Measurements from ENCODE around the gene RPL10. TPM values are rescaled to one million over a fixed set of nuclear protein-coding genes. Genes with fewer than 3 reads are reported as not detected.
"Not testable (repeated sequence)": the region's sequence is repeated elsewhere in the genome, so short reads cannot be mapped to it uniquely, and the experiment has no call there.

The RPL10 gene
- total and polyA plus RNA-seq, 7 experiments from 2014 or later: 2,926 to 7,439 (median 5,067) TPM

DNA sequence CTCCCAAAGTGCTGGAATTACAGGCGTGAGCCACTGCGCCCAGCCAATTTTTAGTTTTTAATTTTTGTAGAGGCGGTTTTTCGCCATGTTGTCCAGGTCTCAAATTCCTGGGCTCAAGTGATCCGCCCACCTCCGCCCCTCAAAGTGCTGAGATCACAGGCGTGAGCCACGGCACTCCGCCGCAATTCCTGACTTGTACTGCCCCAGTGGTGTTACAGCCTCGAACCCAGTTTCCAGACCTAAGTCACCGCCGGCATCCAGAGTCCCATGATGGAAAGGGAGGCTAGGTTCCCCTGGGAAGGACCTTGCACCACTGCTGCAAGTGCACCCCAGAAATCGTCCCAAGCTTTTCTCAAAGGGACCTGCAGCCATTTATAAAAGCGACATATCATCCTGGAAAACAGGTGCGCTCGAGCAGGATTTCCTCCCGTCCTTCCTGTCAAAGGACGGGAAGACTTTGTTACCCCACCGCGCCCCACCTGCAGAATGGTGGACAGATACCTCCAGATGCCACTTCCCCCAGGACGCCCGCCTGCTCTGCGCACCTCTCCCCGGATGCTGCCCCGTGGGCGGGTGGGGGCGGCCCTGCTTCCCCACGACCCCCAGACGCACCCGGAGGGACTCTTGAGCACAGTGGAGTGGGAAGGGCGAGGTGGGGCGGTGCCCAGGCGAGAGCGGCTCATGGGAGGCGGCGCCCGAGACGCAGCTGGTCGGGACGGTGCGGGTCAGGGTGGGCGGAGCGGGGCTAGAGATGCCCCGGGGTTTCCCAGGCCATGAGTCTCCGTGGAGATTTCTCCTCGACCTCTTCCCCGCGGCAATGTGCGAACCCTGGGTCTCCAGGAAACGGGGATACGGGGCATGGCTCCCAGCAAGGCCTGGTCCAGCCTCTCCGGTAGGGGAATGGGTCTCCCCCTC lies 947 bp upstream of the RPL10 start:
- peak overlapping the region; percentile 93 to 100 (median 98) for H3K4me3 Mint-ChIP-seq
- ChIA-PET CTCF (interaction anchor here (1.2 kb wide), 1 partner anchor 24 kb away, joined by 3 read pairs; no protein-coding TSS in a partner anchor), POLR2A (interaction anchor here (0.6 to 6.8 kb wide), 28 partner anchors 14 to 426 kb away, joined by 3 to 77 read pairs (median 6); partner anchors contain the start of genes ATP6AP1, DKC1, DNASE1L1 and EMD)
- peaks cover 6 to 22% (median 14%) of the 10 kb centered on the region in 7 donors for H3K4me1 Mint-ChIP-seq
- Histone ChIP-seq H3K4me1 (ENCODE audit: control insufficient read depth in 2 of 2, insufficient read depth in 2 of 2, low read length in 2 of 2) (peaks cover 10 to 14% of the 10 kb centered on the region in 2 donors), H3K9me3 (ENCODE audit: control insufficient read depth in 2 of 3, low read length in 3 of 3) (no peaks in the 10 kb centered on the region), H3K27ac (ENCODE audit: low read depth, low read length) (peak overlapping the region; percentile 97), H3K36me3 (ENCODE audit: control insufficient read depth in 2 of 3, insufficient read depth in 3 of 3, low read length in 3 of 3) (peaks cover 7 to 23% (median 11%) of the 10 kb centered on the region in 3 experiments), H3K27me3 (ENCODE audit: control insufficient read depth in 2 of 2, insufficient read depth in 2 of 2, low read length in 2 of 2) (no peaks in the 10 kb centered on the region), H3K4me3 (ENCODE audit: low read length) (peak overlapping the region; percentile 95)
- peaks cover 0 to 11% (median 0%) of the 10 kb centered on the region in 11 donors for H3K9me3 Mint-ChIP-seq
- DNase-seq (peak in 3 of 9 donors; percentile 19 to 76 (median 20)), ATAC-seq (peak; percentile 53)
- H3K36me3 Mint-ChIP-seq: peaks cover 3 to 20% (median 16%) of the 10 kb centered on the region in 5 donors
- peak overlapping the region in 8 of 9 donors; percentile 97 to 100 (median 100) for H3K27ac Mint-ChIP-seq
- intact Hi-C loops (cut with micrococcal nuclease): loop anchor here (5.0 to 10.0 kb wide), 5 partner anchors 40 to 628 kb away; partner anchors contain the start of genes F8 (in 1 of the 2), FUNDC2 (in 1 of the 2), GDI1 (in 1 of the 2) and HCFC1 (in 1 of the 2)
- peaks cover 0 to 5% (median 0%) of the 10 kb centered on the region in 5 donors for H3K27me3 Mint-ChIP-seq

DNA sequence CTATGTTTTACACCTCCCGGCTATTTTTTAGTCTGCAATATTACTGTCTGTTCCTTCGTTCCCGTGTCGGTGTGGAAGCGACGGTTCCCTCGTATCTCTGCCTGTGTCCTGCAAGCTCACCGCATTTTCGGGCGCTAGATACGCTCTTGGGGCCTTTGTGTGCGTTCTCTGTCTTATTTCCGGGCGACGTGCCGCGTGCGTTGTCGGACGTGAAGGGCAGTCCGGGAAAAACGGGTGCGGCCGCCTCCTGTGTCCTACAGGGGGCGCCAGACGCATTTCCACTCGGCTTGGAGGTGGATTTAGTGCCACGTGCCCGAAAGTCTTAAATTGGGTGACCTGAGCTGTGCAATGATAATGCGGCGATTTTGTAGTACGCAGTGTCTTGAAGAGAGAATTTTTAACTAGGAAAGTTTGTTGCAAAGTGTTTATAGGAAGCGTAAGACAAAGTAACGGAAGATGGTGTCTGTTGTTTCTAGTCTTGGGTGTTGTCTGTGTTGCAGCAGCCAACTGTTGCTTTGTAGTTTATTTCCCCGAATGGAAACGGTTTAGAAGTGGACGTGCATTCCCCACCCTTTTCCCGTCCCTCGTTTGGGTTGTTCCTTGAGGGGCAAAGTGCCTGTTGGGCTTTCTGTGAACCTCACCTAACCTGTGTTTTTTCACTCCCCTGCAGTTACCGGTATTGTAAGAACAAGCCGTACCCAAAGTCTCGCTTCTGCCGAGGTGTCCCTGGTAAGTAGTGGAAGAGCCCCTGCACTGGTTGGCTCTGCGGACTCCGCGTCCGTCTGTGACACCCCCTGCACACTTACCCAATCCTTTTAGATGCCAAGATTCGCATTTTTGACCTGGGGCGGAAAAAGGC lies 720 bp downstream of the RPL10 start:
- Mint-ChIP-seq H3K4me3 (peak overlapping the region; percentile 93 to 100 (median 98)), H3K4me1 (peaks cover 6 to 22% (median 14%) of the 10 kb centered on the region in 7 donors), H3K27ac (peak overlapping the region; percentile 97 to 100 (median 99)), H3K9me3 (peaks cover 0 to 11% (median 0%) of the 10 kb centered on the region in 11 donors), H3K27me3 (peaks cover 0 to 5% (median 0%) of the 10 kb centered on the region in 5 donors), H3K36me3 (peaks cover 3 to 20% (median 16%) of the 10 kb centered on the region in 5 donors)
- H3K9me3 ChIP-seq (ENCODE audit: control insufficient read depth in 2 of 3, low read length in 3 of 3): no peaks in the 10 kb centered on the region
- CTCF ChIA-PET: interaction anchor here (1.2 to 1.8 kb wide), 3 partner anchors 25 to 137 kb away, joined by 3 to 4 read pairs (median 4); partner anchors contain the start of gene SLC10A3
- ATAC-seq (peak; percentile 70), DNase-seq (peak; percentile 58 to 87 (median 79))
- H3K36me3 ChIP-seq (ENCODE audit: control insufficient read depth in 2 of 3, insufficient read depth in 3 of 3, low read length in 3 of 3): peaks cover 7 to 23% (median 11%) of the 10 kb centered on the region in 3 experiments
- POLR2A ChIA-PET: interaction anchor here (0.5 to 6.8 kb wide), 36 partner anchors 8 to 428 kb away, joined by 3 to 77 read pairs (median 6); partner anchors contain the start of genes ATP6AP1, DNASE1L1, EMD and FAM3A
- intact Hi-C loops (cut with micrococcal nuclease): loop anchor here (1.0 to 10.0 kb wide), 7 partner anchors 12 to 626 kb away; partner anchors contain the start of genes F8 (in 1 of the 2), FUNDC2 (in 1 of the 2), GDI1 (in 1 of the 2) and HCFC1 (in 1 of the 2)
- peak overlapping the region; percentile 95 for H3K4me3 ChIP-seq (ENCODE audit: low read length)
- no peaks in the 10 kb centered on the region for H3K27me3 ChIP-seq (ENCODE audit: control insufficient read depth in 2 of 2, insufficient read depth in 2 of 2, low read length in 2 of 2)
- peaks cover 10 to 14% of the 10 kb centered on the region in 2 donors for H3K4me1 ChIP-seq (ENCODE audit: control insufficient read depth in 2 of 2, insufficient read depth in 2 of 2, low read length in 2 of 2)
- peak overlapping the region; percentile 97 for H3K27ac ChIP-seq (ENCODE audit: low read depth, low read length)

DNA sequence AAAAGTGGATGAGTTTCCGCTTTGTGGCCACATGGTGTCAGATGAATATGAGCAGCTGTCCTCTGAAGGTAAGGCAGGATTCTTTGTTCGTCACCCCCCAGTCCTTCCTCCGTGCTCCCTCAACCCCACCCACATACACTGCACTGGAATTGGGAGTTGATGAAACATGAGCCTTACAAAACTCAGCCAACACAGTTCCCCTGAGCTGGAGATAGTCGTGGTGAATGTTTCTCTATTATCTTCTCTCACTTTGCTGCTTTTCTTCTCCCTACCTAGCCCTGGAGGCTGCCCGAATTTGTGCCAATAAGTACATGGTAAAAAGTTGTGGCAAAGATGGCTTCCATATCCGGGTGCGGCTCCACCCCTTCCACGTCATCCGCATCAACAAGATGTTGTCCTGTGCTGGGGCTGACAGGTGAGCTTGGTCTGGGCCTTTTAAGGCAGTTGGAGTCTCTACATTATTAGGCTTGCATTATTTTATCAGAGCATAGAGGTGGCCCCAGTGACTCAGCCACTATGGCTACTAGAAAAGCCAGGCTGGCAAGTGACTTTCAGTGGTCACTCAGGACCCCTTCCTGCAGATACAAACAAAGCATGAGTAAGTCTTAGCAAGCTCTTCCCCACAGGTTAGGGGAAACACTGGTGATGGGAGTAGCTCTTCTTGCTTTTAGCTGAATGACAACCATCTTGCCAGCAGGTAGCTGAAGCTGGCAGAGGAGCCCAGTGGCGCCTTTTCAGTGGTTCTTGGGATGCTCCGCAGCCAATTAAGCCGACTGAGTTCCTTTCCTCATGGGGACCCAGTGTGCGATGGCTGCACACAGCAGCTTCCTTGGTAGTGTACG lies 1.6 kb downstream of the RPL10 start:
- peaks cover 0 to 5% (median 0%) of the 10 kb centered on the region in 5 donors for H3K27me3 Mint-ChIP-seq
- H3K27ac Mint-ChIP-seq: peak overlapping the region; percentile 97 to 100 (median 99)
- H3K9me3 ChIP-seq (ENCODE audit: control insufficient read depth in 2 of 3, low read length in 3 of 3): no peaks in the 10 kb centered on the region
- H3K36me3 ChIP-seq (ENCODE audit: control insufficient read depth in 2 of 3, insufficient read depth in 3 of 3, low read length in 3 of 3): peaks cover 7 to 23% (median 11%) of the 10 kb centered on the region in 3 experiments
- H3K4me3 Mint-ChIP-seq: peak overlapping the region; percentile 93 to 100 (median 98)
- H3K36me3 Mint-ChIP-seq: peaks cover 3 to 20% (median 16%) of the 10 kb centered on the region in 5 donors
- CTCF ChIA-PET: interaction anchor here (1.8 kb wide), 1 partner anchor 136 kb away, joined by 4 read pairs; no protein-coding TSS in a partner anchor
- DNase-seq (peak in 5 of 9 donors; percentile 16 to 48 (median 40)), ATAC-seq (no peak)
- H3K4me1 ChIP-seq (ENCODE audit: control insufficient read depth in 2 of 2, insufficient read depth in 2 of 2, low read length in 2 of 2): peaks cover 10 to 14% of the 10 kb centered on the region in 2 donors
- peaks cover 6 to 22% (median 14%) of the 10 kb centered on the region in 7 donors for H3K4me1 Mint-ChIP-seq
- peak overlapping the region; percentile 95 for H3K4me3 ChIP-seq (ENCODE audit: low read length)
- no peaks in the 10 kb centered on the region for H3K27me3 ChIP-seq (ENCODE audit: control insufficient read depth in 2 of 2, insufficient read depth in 2 of 2, low read length in 2 of 2)
- POLR2A ChIA-PET: interaction anchor here (0.5 to 6.8 kb wide), 22 partner anchors 8 to 144 kb away, joined by 3 to 77 read pairs (median 6); partner anchors contain the start of genes ATP6AP1, DNASE1L1, FAM50A and PLXNA3
- H3K27ac ChIP-seq (ENCODE audit: low read depth, low read length): peak overlapping the region; percentile 97
- peaks cover 0 to 11% (median 0%) of the 10 kb centered on the region in 11 donors for H3K9me3 Mint-ChIP-seq
- intact Hi-C loops (cut with micrococcal nuclease): loop anchor here (1.0 to 10.0 kb wide), 7 partner anchors 12 to 625 kb away; partner anchors contain the start of genes F8 (in 1 of the 2), FUNDC2 (in 1 of the 2), GDI1 (in 1 of the 2) and HCFC1 (in 1 of the 2)

DNA sequence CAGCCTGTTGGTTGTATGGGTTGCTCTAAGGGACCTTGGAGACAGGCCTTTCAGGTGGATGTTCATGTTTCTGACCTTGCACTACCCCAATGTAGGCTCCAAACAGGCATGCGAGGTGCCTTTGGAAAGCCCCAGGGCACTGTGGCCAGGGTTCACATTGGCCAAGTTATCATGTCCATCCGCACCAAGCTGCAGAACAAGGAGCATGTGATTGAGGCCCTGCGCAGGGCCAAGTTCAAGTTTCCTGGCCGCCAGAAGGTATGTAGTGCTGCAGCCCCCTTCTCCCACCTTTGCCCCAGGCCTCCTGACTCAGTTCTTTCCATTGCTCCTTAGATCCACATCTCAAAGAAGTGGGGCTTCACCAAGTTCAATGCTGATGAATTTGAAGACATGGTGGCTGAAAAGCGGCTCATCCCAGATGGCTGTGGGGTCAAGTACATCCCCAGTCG lies 2.2 kb downstream of the RPL10 start:
- Mint-ChIP-seq H3K9me3 (peaks cover 0 to 11% (median 0%) of the 10 kb centered on the region in 11 donors), H3K36me3 (peaks cover 3 to 20% (median 16%) of the 10 kb centered on the region in 5 donors), H3K4me3 (peak overlapping the region in 7 of 10 donors; percentile 5 to 100 (median 98)), H3K27ac (peak overlapping the region in 7 of 9 donors; percentile 41 to 100 (median 99)), H3K4me1 (peaks cover 6 to 22% (median 14%) of the 10 kb centered on the region in 7 donors)
- peak overlapping the region; percentile 97 for H3K27ac ChIP-seq (ENCODE audit: low read depth, low read length)
- ATAC-seq; H3K27me3 Mint-ChIP-seq; H3K27me3 ChIP-seq (ENCODE audit: control insufficient read depth in 2 of 2, insufficient read depth in 2 of 2, low read length in 2 of 2); intact Hi-C loops (cut with micrococcal nuclease); CTCF ChIA-PET; H3K9me3 ChIP-seq (ENCODE audit: control insufficient read depth in 2 of 3, low read length in 3 of 3); H3K4me3 ChIP-seq (ENCODE audit: low read length); DNase-seq: not testable (repeated sequence)
- H3K4me1 ChIP-seq (ENCODE audit: control insufficient read depth in 2 of 2, insufficient read depth in 2 of 2, low read length in 2 of 2): peaks cover 10 to 14% of the 10 kb centered on the region in 2 donors
- peaks cover 7 to 23% (median 11%) of the 10 kb centered on the region in 3 experiments for H3K36me3 ChIP-seq (ENCODE audit: control insufficient read depth in 2 of 3, insufficient read depth in 3 of 3, low read length in 3 of 3)
- POLR2A ChIA-PET: interaction anchor here (0.8 to 6.8 kb wide), 10 partner anchors 7 to 132 kb away, joined by 3 to 77 read pairs (median 8); partner anchors contain the start of genes ATP6AP1, DNASE1L1, FAM50A and TAFAZZIN
